GM12878 (cell line): ENCODE data around the gene OSGIN1. TPM values are rescaled to one million over a fixed set of nuclear protein-coding genes. Genes with fewer than 3 reads are reported as not detected.
A peak's percentile ranks its signal among the peaks of the same experiment; 100 is the strongest.

Experiments used
- ATAC-seq: fragments of 200-7000 bp; cut with Tn5 transposase; 3 replicates; pipeline ENCODE4 v1.9.1; 2020; ENCODE audit warnings: mild to moderate bottlenecking, moderate library complexity
- BruUV-seq: library from RNA; stranded (reverse); fragments of 400-500 nt; replicated peaks from 2 replicates; lab custom pipeline; 2021; lab: Mats Ljungman, UMichigan
- CTCF ChIA-PET: fragments of 300-600 bp; sonication (Branson Sonifier 250); formaldehyde crosslinking; extraction: SDS; loops from one replicate; lab custom pipeline; 2021; ENCODE audit warnings: inconsistent platforms; lab: Yijun Ruan, JAX
- POLR2A ChIA-PET: fragments of 350-600 bp; formaldehyde crosslinking; extraction: SDS; loops from one replicate; lab custom pipeline; 2021; ENCODE audit warnings: inconsistent platforms; lab: Charles Lee
- RAD21 ChIA-PET: fragments of 300-600 bp; sonication (Branson Sonifier 250); formaldehyde crosslinking; loops from one replicate; lab custom pipeline; 2023; ENCODE audit warnings: antibody characterized with exemption; ENCODE audit not compliant: unreplicated experiment; lab: Charles Lee
- SMC1A ChIA-PET: fragments of 300-600 bp; sonication (Branson Sonifier 250); formaldehyde crosslinking; loops from one replicate; lab custom pipeline; 2023; ENCODE audit not compliant: unreplicated experiment, uncharacterized antibody; lab: Charles Lee
- DNase-seq: peaks from one replicate; pipeline ENCODE4 v3.0.0-alpha.2; 2011; ENCODE audit warnings: low read depth, low spot score
- FAIRE-seq: peaks from 3 replicates; lab custom pipeline; 2011; peaks lifted over from hg19 to GRCh38; lab: Jason Lieb, UNC
- H2AFZ ChIP-seq: 2 replicates; pipeline ENCODE4 v1.6.0; 2011; ENCODE audit warnings: low read depth, low read length, control low read depth; ENCODE audit not compliant: control insufficient read depth
- H3K27ac ChIP-seq: 2 replicates; pipeline ENCODE4 v1.5.1; 2011; ENCODE audit warnings: control low read depth; ENCODE audit not compliant: control insufficient read depth, insufficient read depth
- H3K27me3 ChIP-seq, 2 experiments: replicated peaks in 1 of 2; 2 replicates each; pipeline versions ENCODE4 v1.6.0 to v1.6.1; 2011; ENCODE audit warnings: low read length in 1 of 2; ENCODE audit not compliant: control insufficient read depth in 2 of 2, insufficient read depth in 2 of 2
- H3K36me3 ChIP-seq, 2 experiments: 2 replicates each; pipeline ENCODE4 v1.5.1; 2011; ENCODE audit warnings: low read length in 1 of 2; ENCODE audit not compliant: control insufficient read depth in 2 of 2, insufficient read depth in 2 of 2
- H3K4me1 ChIP-seq: 2 replicates; pipeline ENCODE4 v1.6.1; 2011; ENCODE audit warnings: mild to moderate bottlenecking, low read length, moderate library complexity, mixed read lengths; ENCODE audit not compliant: control insufficient read depth, insufficient read depth
- H3K4me2 ChIP-seq: 2 replicates; pipeline ENCODE4 v1.6.0; 2011; ENCODE audit warnings: control low read depth; ENCODE audit not compliant: control insufficient read depth, insufficient read depth
- H3K4me3 ChIP-seq: fragments of 200-600 bp; sonication (generic); 2 replicates; pipeline ENCODE4 v1.5.1; 2016
- H3K79me2 ChIP-seq: 2 replicates; pipeline ENCODE4 v1.6.0; 2011; ENCODE audit warnings: low read length; ENCODE audit not compliant: control insufficient read depth, insufficient read depth
- H3K9ac ChIP-seq: 2 replicates; pipeline ENCODE4 v1.8.0; 2011; ENCODE audit warnings: low read length, control low read depth, mixed read lengths; ENCODE audit not compliant: control insufficient read depth, insufficient read depth
- H3K9me3 ChIP-seq: replicated peaks from 3 replicates; pipeline ENCODE4 v1.5.1; 2011; ENCODE audit warnings: mild to moderate bottlenecking, low read length; ENCODE audit not compliant: control insufficient read depth, insufficient read depth
- H4K20me1 ChIP-seq: 2 replicates; pipeline ENCODE4 v1.6.0; 2011; ENCODE audit not compliant: control insufficient read depth, insufficient read depth
- PBX3 ChIP-seq: IDR thresholded peaks from 2 replicates; pipeline ENCODE4 v1.6.1; 2011; ENCODE audit warnings: mild to moderate bottlenecking, low read depth, low read length, moderate library complexity; ENCODE audit not compliant: insufficient replicate concordance
- SMAD5 ChIP-seq: IDR thresholded peaks from 2 replicates; pipeline ENCODE4 v1.6.1; 2016; ENCODE audit warnings: antibody characterized with exemption, low read depth
- ZNF217 ChIP-seq: fragments of 450-650 bp; IDR thresholded peaks from 2 replicates; pipeline ENCODE4 v1.6.1; 2017; ENCODE audit warnings: antibody characterized with exemption, mild to moderate bottlenecking
- WGBS: methylation state at CpG from one replicate; pipeline ENCODE4 v1.1.6; 2016; ENCODE audit warnings: low lambda C conversion rate; ENCODE audit not compliant: insufficient replicate concordance, insufficient coverage; ENCODE audit errors: missing lambda C conversion rate; 5-methylcytosine and 5-hydroxymethylcytosine counted together
- in situ Hi-C: fragments of 300-500 bp; cut with MboI; formaldehyde crosslinking; loops from 9 replicates; pipeline ENCODE4 v1.14.3; 2018; ENCODE audit warnings: mixed read lengths
- intact Hi-C: fragments of 100-400 bp; cut with micrococcal nuclease; formaldehyde crosslinking; loops from one replicate; pipeline ENCODE4 v1.14.2; 2022; ENCODE audit not compliant: unreplicated experiment
- polyA plus RNA-seq, 11 experiments: library from polyadenylated mRNA; depleted of rRNA in 4 of 11; unstranded in 6 of 11; stranded (reverse) in 5 of 11; fragments of >200 nt; fragmentation: Nextera tagmentation in 4 of 11; fragmentation: Illumina TruSeq in 1 of 11; extraction: Ambion mirVana in 4 of 11; extraction: Trizol in 1 of 11; gene quantifications; 1 replicate in 1 of 11; 2 replicates in 10 of 11; pipeline versions ENCODE4 v1.2.1 to v1.2.3, GENCODE V29; 2011 to 2016; ENCODE audit warnings: inconsistent platforms in 2 of 11, missing spikeins in 2 of 11, low read depth in 1 of 11
- total RNA-seq, 4 experiments: library from RNA; depleted of rRNA in 3 of 4; stranded (reverse); fragments of >200 nt in 3 of 4; fragmentation: Illumina TruSeq in 1 of 4; extraction: Trizol in 1 of 4; gene quantifications; 2 replicates each; pipeline versions ENCODE4 v1.2.1 to v1.2.3, GENCODE V29; 2013 to 2021

OSGIN1 gene
- total and polyA plus RNA-seq, 10 of the 15 experiments (the other 5 are each of a cell fraction or from before 2014, with no cell fraction given): 0.06 to 0.18 (median 0.13) TPM; not detected in 5

GRCh38 chr16:84013787-84014569, 60.9 kb downstream of the OSGIN1 start:
- H3K4me2 ChIP-seq: no peak overlapping the region

More at GRCh38 chr16:84013787-84014569, 60.9 kb downstream of the OSGIN1 start:
- ChIA-PET SMC1A (no interaction called here), RAD21 (no interaction called here), POLR2A (no interaction called here), CTCF (interaction anchor here (0.6 to 0.7 kb wide), 2 partner anchors 75 to 938 kb away, joined by 3 to 5 read pairs; no protein-coding TSS in a partner anchor)
- Histone ChIP-seq H3K36me3 (no peaks in the 10 kb centered on the region), H3K79me2 (no peaks in the 10 kb centered on the region), H3K4me1 (no peaks in the 10 kb centered on the region), H3K9ac (no peak overlapping the region), H4K20me1 (no peaks in the 10 kb centered on the region), H3K27me3 (no peaks in the 10 kb centered on the region), H3K4me3 (no peak overlapping the region), H3K27ac (no peak overlapping the region), H3K9me3 (no peaks in the 10 kb centered on the region; the same call in 2 of the 3 replicates), H2AFZ (no peak overlapping the region)
- no peak for TF ChIP-seq ZNF217
- no peak for TF ChIP-seq SMAD5
- no peak for TF ChIP-seq PBX3
- WGBS: 8% methylated on average over 14 of the region's 14 CpGs
- no TSS peak for BruUV-seq
- in situ Hi-C loops (no loop called here), intact Hi-C loops (no loop called here)
- ATAC-seq (peak; percentile 93), FAIRE-seq (no peak), DNase-seq (peak; percentile 42)
